NB4 (cell line): ENCODE data around the gene LCN2.

Source experiments
- MAX ChIP-seq: IDR thresholded peaks from 2 replicates; pipeline ENCODE4 v1.6.1; 2011; ENCODE audit warnings: low read depth, low read length
- POLR2A ChIP-seq: IDR thresholded peaks from 2 replicates; pipeline ENCODE4 v1.6.1; 2011; ENCODE audit warnings: mild to moderate bottlenecking; ENCODE audit not compliant: insufficient read length; ENCODE audit errors: extremely low read depth
- TF ChIP-seq, protein P1 (sequence below): IDR thresholded peaks from one replicate; pipeline ENCODE4 v1.5.1; 2012; ENCODE audit warnings: low read depth, low read length

DNA sequence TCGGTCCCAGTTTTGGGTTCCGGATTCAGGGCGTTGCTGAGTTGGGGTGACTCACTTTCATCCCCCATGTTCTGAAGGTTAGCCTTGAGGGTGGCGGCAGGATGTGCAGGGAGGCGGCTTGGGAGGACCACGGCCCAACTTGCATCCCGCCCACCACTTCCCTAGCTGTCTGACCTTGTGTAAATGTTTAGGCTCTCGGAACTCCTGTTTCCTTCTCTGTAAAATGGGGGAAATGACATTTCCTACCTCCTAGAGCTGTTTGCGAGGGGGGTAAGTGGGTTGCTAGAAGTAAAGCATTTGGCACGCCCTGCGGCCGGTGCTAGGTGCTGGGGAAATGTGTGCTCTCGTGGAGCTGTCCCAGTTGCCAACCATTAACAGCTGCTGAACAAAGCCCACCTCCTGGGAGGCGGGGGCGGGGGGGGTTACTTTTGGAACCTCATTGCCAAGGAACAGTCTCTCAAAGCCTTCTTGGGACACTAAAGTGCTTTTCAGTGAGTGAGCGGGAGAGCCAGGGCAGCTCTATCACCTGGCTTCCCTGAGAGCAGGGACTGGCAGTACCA is 49.2 kb upstream of the LCN2 start:
- TF ChIP-seq POLR2A (no peak), MAX (no peak)
- TF ChIP-seq, protein P1, sequence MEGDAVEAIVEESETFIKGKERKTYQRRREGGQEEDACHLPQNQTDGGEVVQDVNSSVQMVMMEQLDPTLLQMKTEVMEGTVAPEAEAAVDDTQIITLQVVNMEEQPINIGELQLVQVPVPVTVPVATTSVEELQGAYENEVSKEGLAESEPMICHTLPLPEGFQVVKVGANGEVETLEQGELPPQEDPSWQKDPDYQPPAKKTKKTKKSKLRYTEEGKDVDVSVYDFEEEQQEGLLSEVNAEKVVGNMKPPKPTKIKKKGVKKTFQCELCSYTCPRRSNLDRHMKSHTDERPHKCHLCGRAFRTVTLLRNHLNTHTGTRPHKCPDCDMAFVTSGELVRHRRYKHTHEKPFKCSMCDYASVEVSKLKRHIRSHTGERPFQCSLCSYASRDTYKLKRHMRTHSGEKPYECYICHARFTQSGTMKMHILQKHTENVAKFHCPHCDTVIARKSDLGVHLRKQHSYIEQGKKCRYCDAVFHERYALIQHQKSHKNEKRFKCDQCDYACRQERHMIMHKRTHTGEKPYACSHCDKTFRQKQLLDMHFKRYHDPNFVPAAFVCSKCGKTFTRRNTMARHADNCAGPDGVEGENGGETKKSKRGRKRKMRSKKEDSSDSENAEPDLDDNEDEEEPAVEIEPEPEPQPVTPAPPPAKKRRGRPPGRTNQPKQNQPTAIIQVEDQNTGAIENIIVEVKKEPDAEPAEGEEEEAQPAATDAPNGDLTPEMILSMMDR: no peak
